RWPE2 (cell line): ENCODE measurements around the gene EGR1.

Experiments
- ATAC-seq: fragments of 200-7000 bp; cut with Tn5 transposase; 3 replicates; pipeline ENCODE4 v1.9.1; 2021; ENCODE audit warnings: low read depth
- DNase-seq: peaks from one replicate; pipeline ENCODE4 v3.0.0-alpha.2; 2020; ENCODE audit warnings: low spot score
- H3K27ac ChIP-seq: fragments of 450-650 bp; 2 replicates; pipeline ENCODE4 v1.5.1; 2017; ENCODE audit warnings: mild to moderate bottlenecking; ENCODE audit not compliant: poor library complexity, severe bottlenecking
- H3K27me3 ChIP-seq: fragments of 250-450 bp; sonication (Bioruptor Pico); 2 replicates; pipeline ENCODE4 v1.5.1; 2021; ENCODE audit warnings: mild to moderate bottlenecking, moderate library complexity; ENCODE audit not compliant: insufficient read depth, poor library complexity, severe bottlenecking
- H3K36me3 ChIP-seq: fragments of 250-450 bp; sonication (Bioruptor Pico); 2 replicates; pipeline ENCODE4 v1.5.1; 2020; ENCODE audit warnings: low read depth, mild to moderate bottlenecking, moderate library complexity
- H3K4me1 ChIP-seq: fragments of 250-450 bp; sonication (Bioruptor Pico); 2 replicates; pipeline ENCODE4 v1.5.1; 2021; ENCODE audit warnings: mild to moderate bottlenecking, moderate library complexity; ENCODE audit not compliant: insufficient read depth, poor library complexity, severe bottlenecking
- H3K4me3 ChIP-seq: fragments of 250-450 bp; sonication (Bioruptor Pico); 2 replicates; pipeline ENCODE4 v1.5.1; 2021; ENCODE audit warnings: mild to moderate bottlenecking, moderate library complexity; ENCODE audit not compliant: severe bottlenecking
- H3K9me3 ChIP-seq: fragments of 250-450 bp; sonication (Bioruptor Pico); 2 replicates; pipeline ENCODE4 v1.5.1; 2021; ENCODE audit warnings: mild to moderate bottlenecking, moderate library complexity; ENCODE audit not compliant: severe bottlenecking
- CTCF ChIP-seq: fragments of 450-650 bp; IDR thresholded peaks from one replicate; pipeline ENCODE4 v1.5.1; 2017; ENCODE audit warnings: mild to moderate bottlenecking, moderate library complexity; ENCODE audit not compliant: poor library complexity, severe bottlenecking

The EGR1 gene

GRCh38 chr5:138463419-138464007 is 1.8 kb upstream of the EGR1 start:
- DNase-seq (no peak), ATAC-seq (no peak)
- no peak for TF ChIP-seq CTCF
- no peaks in the 10 kb centered on the region for H3K9me3 ChIP-seq
- H3K4me3 ChIP-seq: peak overlapping the region; percentile 86
- no peaks in the 10 kb centered on the region for H3K4me1 ChIP-seq
- H3K36me3 ChIP-seq: peaks cover 26% of the 10 kb centered on the region
- no peaks in the 10 kb centered on the region for H3K27me3 ChIP-seq
- peak overlapping the region; percentile 75 for H3K27ac ChIP-seq

DNA sequence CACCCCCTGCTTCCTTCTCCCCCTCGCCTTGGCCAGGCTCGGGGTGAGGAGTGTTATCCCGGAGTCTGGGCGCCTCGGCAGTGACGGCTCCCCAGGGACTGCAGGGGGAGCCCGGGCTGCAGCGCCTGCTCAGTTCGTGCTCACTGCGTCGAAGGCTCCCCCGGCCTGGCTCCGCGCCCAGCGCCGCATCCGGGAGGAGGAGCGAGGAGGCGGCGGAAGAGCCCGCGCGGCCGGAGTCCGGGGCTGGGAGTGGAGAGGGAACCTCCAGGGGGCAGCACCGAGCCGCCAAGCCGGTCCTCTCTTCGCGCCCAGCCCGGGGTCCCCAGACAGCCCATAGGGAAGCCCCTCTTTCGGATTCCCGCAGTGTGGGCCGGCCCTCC is 1.3 kb upstream of the EGR1 start:
- H3K27ac ChIP-seq: peak overlapping the region; percentile 75
- H3K9me3 ChIP-seq: no peaks in the 10 kb centered on the region
- peak; percentile 95 for DNase-seq
- ATAC-seq: peak; percentile 64
- no peaks in the 10 kb centered on the region for H3K27me3 ChIP-seq
- peak; percentile 100 for TF ChIP-seq CTCF
- no peaks in the 10 kb centered on the region for H3K4me1 ChIP-seq
- H3K4me3 ChIP-seq: peak overlapping the region; percentile 86
- H3K36me3 ChIP-seq: peaks cover 26% of the 10 kb centered on the region

GRCh38 chr5:138464388-138465260 is 655 bp upstream of the EGR1 start:
- DNase-seq (peak; percentile 99), ATAC-seq (peak; percentile 76)
- Histone ChIP-seq H3K4me3 (peak overlapping the region; percentile 86), H3K9me3 (no peaks in the 10 kb centered on the region), H3K36me3 (peaks cover 26% of the 10 kb centered on the region), H3K4me1 (no peaks in the 10 kb centered on the region), H3K27me3 (no peaks in the 10 kb centered on the region), H3K27ac (peak overlapping the region; percentile 75)
- TF ChIP-seq CTCF: peak; percentile 97

GRCh38 chr5:138466125-138466899 is 1.0 kb downstream of the EGR1 start:
- H3K27ac ChIP-seq: no peak overlapping the region
- no peak for ATAC-seq
- H3K4me3 ChIP-seq: peak overlapping the region; percentile 86
- no peaks in the 10 kb centered on the region for H3K9me3 ChIP-seq
- TF ChIP-seq CTCF: no peak
- H3K27me3 ChIP-seq: no peaks in the 10 kb centered on the region
- no peak for DNase-seq
- peaks cover 7% of the 10 kb centered on the region for H3K4me1 ChIP-seq
- peaks cover 26% of the 10 kb centered on the region for H3K36me3 ChIP-seq
